Ovary (tissue), 9 donors: ENCODE data around the gene DNAI1. TPM values are rescaled to one million over a fixed set of nuclear protein-coding genes. Genes with fewer than 3 reads are reported as not detected.

Source experiments
- DNase-seq, 5 donors: peaks; one replicate each; pipeline ENCODE4 v3.0.0-alpha.2; 2019 to 2020
- H3K27ac ChIP-seq, 2 donors: fragments of 200-600 bp; one replicate each; pipeline versions ENCODE4 v1.5.1 to v1.8.0; 2019 to 2022
- H3K27me3 ChIP-seq: fragments of 200-600 bp; one replicate; pipeline ENCODE4 v1.8.0; 2022
- H3K36me3 ChIP-seq: fragments of 200-600 bp; sonication (generic); one replicate; pipeline ENCODE4 v1.5.1; 2019
- H3K4me1 ChIP-seq: one replicate; pipeline ENCODE4 v1.8.1; 2013; ENCODE audit warnings: mild to moderate bottlenecking, moderate library complexity; ENCODE audit not compliant: insufficient read depth
- H3K4me3 ChIP-seq: fragments of 200-600 bp; sonication (generic); one replicate; pipeline ENCODE4 v1.5.1; 2017
- H3K9me3 ChIP-seq, 2 donors: fragments of 200-600 bp in 1 of 2; sonication (generic) in 1 of 2; one replicate each; pipeline versions ENCODE4 v1.5.1 to v1.8.1; 2013 to 2019; ENCODE audit warnings: mild to moderate bottlenecking in 1 of 2, moderate library complexity in 1 of 2
- CTCF ChIP-seq, 3 donors: fragments of 450-650 bp in 2 of 3; fragments of 200-600 bp in 1 of 3; IDR thresholded peaks; one replicate each; pipeline versions ENCODE4 v1.5.1 to v1.8.0; 2016 to 2022; ENCODE audit warnings: antibody characterized with exemption in 3 of 3, mild to moderate bottlenecking in 1 of 3
- EP300 ChIP-seq: sonication (generic); formaldehyde crosslinking; IDR thresholded peaks from one replicate; pipeline ENCODE4 v1.6.1; 2017; ENCODE audit warnings: antibody characterized with exemption
- POLR2A ChIP-seq: fragments of 450-650 bp; IDR thresholded peaks from one replicate; pipeline ENCODE4 v1.6.1; 2017; ENCODE audit warnings: antibody characterized with exemption, mild to moderate bottlenecking, moderate library complexity
- WGBS, 3 donors: extraction: QIAGEN DNeasy Blood & Tissue Kit in 1 of 3; methylation state at CpG; one replicate each; pipeline versions ENCODE4 v1.1.5 to v1.1.7; 2013 to 2017; 5-methylcytosine and 5-hydroxymethylcytosine counted together
- intact Hi-C, 4 donors: fragments of 100-400 bp; cut with DNase I; formaldehyde crosslinking; loops; one replicate each; pipeline versions ENCODE4 v1.11.0 to v1.15.1; 2022 to 2023
- polyA plus RNA-seq, 2 donors: library from polyadenylated mRNA; stranded (reverse); fragments of 200-250 nt in 1 of 2; fragments of 350-450 nt in 1 of 2; fragmentation: Illumina TruSeq in 1 of 2; extraction: RNeasy Lipid Tissue Mini Kit (QIAGEN cat#74804) in 1 of 2; gene quantifications; one replicate each; pipeline ENCODE4 v1.2.3, GENCODE V29; 2013 to 2014
- total RNA-seq, 7 donors: library from RNA; depleted of rRNA in 2 of 7; stranded (reverse); fragments of >200 nt in 2 of 7; fragmentation: NEBNext Ultra II Directional in 3 of 7; extraction: Animal tissue kit (Norgen Biotek cat#: 25700) in 3 of 7; gene quantifications; one replicate each; pipeline versions ENCODE4 v1.1.0 to v1.2.4, GENCODE V29; 2016 to 2023
- donor health status: DM: no; HTN: no; CAD: no; lungs with moderate emphysema.
- donor health status: DM: no; HTN: no; CAD: no.
- donor health status: Bipolar disorder and iron deficiency.
- donor health status: DM: yes; HTN: yes; CAD: no.
- donor health status: DM: no; HTN: no; CAD: no.
- donor health status: DM: yes; HTN: yes; CAD: no.

Gene DNAI1
- total and polyA plus RNA-seq, 9 donors: 0.10 to 26.1 (median 1.9) TPM; not detected in 3

- no peaks in the 10 kb centered on the region for H3K9me3 ChIP-seq
- no peak overlapping the region for H3K4me3 ChIP-seq
- DNase-seq: peak in 1 of 5 donors; percentile 5
- H3K27me3 ChIP-seq: no peaks in the 10 kb centered on the region
- intact Hi-C loops: no loop called here
- WGBS, 3 donors: 90 to 100% (median 94%) methylated on average over 2 of the region's 2 CpGs
- H3K27ac ChIP-seq: no peak overlapping the region
- H3K4me1 ChIP-seq: no peaks in the 10 kb centered on the region
- TF ChIP-seq CTCF (IDR thresholded peaks at IDR 0.05) (no peak), EP300 (no peak), POLR2A (no peak)
- no peaks in the 10 kb centered on the region for H3K36me3 ChIP-seq
These were observed 94.4 kb downstream of the DNAI1 start for GRCh38 chr9:34552986-34553385.

DNA sequence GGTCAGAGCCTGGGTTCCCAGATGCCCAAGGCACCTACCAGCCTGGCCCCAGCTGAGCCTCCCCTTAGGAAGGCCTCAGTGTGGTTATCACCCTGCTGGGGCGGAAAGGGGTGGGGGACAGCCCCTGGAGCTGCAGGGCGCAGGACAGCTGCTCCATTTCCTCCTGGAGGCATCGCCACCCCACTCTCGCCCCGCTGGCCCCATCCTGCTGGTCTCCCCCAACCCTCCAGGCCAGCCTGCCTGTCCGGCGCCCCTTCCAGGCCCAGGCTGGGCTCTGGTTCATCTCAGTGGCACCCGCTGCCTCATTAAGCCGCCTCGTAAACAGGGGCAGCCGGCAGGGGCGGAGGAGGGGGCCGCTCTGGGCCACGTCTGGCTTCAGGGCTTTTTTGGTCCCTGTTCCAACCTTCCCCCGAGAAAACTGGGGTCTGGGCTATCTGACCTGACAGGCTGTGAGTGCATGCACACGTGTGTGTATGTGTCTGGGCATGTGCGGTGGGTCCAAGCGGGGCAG, 95.0 kb downstream of the DNAI1 start:
- Histone ChIP-seq H3K4me1 (no peaks in the 10 kb centered on the region), H3K36me3 (no peaks in the 10 kb centered on the region), H3K27me3 (no peaks in the 10 kb centered on the region), H3K27ac (no peak overlapping the region), H3K9me3 (no peaks in the 10 kb centered on the region), H3K4me3 (no peak overlapping the region)
- DNase-seq: peak in 2 of 5 donors; percentile 8 to 31
- 86 to 91% (median 87%) methylated on average over 15 to 18 of the region's 18 CpGs for WGBS, 3 donors
- TF ChIP-seq EP300 (no peak), CTCF (IDR thresholded peaks at IDR 0.05) (no peak), POLR2A (no peak)
- intact Hi-C loops: no loop called here

DNA sequence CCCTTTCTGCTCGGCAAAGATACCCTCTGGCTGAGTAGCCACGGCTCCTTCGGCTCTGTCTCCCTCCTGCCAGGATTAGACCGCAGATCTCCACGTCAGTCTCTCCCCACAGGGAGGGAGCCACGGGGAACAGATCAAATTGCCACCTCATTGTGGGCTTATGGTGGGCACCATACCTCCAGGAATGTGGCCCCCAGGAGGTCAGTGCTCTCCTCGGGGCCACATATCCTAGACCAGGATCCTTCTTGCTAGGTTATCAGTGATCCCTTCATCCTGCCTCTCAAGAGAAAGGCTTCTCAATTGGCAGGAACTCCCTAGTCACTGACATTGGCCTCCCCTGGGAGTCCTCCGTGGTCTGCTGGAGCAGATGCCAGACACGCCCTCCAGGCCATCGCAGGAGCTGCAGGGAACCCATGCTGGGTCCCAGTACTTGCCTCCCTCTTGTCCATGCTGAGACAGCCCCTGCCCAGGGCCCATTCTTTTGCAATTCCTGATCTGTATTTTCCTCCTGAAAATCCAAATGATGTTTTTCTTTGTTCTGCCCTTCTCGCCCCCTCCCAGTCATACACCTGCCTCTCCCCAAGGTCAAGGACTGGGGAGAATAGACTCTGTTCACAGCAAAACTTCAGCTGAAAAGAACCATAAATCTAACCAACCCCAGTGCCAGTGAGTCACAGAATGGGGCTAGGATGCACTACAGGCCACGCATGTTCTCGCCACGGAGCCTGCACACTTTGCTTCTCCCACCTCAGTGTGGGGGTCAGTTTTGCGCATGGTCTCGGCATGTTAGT, 95.8 kb downstream of the DNAI1 start:
- H3K27ac ChIP-seq: no peak overlapping the region
- H3K4me1 ChIP-seq: no peaks in the 10 kb centered on the region
- H3K36me3 ChIP-seq: no peaks in the 10 kb centered on the region
- H3K27me3 ChIP-seq: no peaks in the 10 kb centered on the region
- H3K4me3 ChIP-seq: no peak overlapping the region
- peak in 1 of 5 donors; percentile 35 for DNase-seq
- H3K9me3 ChIP-seq: no peaks in the 10 kb centered on the region
- intact Hi-C loops: no loop called here
- TF ChIP-seq EP300: no peak
- TF ChIP-seq CTCF (IDR thresholded peaks at IDR 0.05): no peak
- TF ChIP-seq POLR2A: no peak
- WGBS, 3 donors: 66 to 75% (median 67%) methylated on average over 16 of the region's 16 CpGs

DNA sequence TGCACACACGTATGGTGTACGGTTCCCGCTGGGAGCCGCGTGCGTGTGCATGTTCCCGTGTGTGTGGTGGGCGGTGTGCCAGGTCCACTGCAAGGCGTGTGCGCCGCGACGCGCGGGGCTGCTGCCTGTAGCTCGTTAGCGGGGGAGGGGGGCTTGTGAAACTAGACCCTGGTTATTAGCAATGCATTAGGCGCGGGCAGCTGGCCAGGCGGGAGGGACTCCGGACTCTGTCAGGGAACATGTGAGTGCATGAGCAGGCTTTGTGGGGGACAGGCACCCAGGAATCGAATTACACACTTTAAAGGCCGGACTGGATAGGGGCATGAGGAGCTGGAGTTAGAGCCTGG, 96.4 kb downstream of the DNAI1 start:
- Histone ChIP-seq H3K36me3 (no peaks in the 10 kb centered on the region), H3K4me1 (peaks cover 3% of the 10 kb centered on the region), H3K27me3 (no peaks in the 10 kb centered on the region), H3K9me3 (no peaks in the 10 kb centered on the region), H3K4me3 (no peak overlapping the region), H3K27ac (no peak overlapping the region)
- TF ChIP-seq EP300 (no peak), POLR2A (no peak), CTCF (IDR thresholded peaks at IDR 0.05) (no peak)
- intact Hi-C loops: no loop called here
- peak in 1 of 5 donors; percentile 55 for DNase-seq
- 38 to 44% (median 42%) methylated on average over 23 of the region's 23 CpGs for WGBS, 3 donors
